ENCODE measurements around the gene DHX30.
"Not testable (repeated sequence)": the region's sequence is repeated elsewhere in the genome, so short reads cannot be mapped to it uniquely, and the experiment has no call there.

The DHX30 gene

DNA sequence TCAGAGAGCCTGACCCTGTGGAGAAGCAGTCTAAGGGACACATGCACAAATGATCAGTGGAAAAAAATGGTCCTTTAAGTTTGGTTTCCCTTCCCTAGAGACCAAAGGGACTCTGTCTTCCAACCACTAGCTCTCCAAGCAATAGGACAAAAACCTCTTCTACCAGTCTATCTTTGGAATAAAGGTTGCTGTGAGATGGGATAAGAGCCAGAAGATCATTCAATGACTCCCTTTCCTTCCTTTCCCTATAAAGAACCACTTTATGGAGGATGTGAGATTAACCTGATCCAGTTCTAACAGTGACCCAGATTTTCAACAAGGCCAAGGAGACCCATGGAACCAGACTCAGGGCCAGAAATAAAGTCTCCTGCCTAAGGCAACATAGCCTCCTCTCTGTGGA, 74.8 kb downstream of the DHX30 start:
- no peak for DNase-seq (ENCODE audit: low read depth, low spot score)

DNA sequence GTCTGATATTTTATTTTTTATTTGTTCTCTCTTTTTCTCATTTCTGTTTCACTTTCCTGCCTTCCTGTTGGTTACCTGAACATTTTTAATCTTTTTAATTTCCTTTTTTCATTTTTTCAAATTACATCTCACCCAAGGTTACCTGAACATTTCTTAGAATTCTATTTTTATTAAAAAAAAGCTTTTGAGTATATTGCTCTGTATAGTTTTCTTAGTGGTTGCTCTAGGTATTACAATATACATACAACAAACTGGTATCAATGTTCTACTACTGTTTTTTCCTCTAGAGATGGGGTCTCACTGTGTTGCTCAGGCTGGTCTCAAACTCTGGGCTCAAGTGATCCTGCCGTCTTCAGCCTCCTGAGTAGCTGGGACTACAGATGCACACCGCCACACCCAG, 79.4 kb downstream of the DHX30 start:
- DNase-seq (ENCODE audit: low read depth, low spot score): no peak

DNA sequence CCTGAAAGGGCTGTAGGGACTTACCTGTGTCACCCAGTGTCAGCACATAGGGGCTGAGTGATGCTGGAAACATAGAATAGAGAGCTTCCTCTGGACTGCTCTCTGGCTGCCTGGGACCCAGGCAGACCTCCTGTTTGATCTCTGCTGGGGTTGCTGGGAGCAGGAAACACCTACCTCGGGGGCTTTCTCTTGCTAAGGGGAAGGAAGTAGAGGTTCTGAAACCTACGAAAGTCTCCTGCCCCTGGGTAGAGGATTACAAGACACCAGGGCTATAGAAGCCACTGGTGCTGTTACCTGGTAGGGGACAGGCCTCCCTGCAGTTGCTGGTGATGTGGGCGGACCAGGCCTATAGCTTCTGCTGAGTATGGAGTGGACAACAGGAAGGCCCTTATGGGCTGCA, 81.7 kb downstream of the DHX30 start:
- DNase-seq (ENCODE audit: low read depth, low spot score): no peak

DNA sequence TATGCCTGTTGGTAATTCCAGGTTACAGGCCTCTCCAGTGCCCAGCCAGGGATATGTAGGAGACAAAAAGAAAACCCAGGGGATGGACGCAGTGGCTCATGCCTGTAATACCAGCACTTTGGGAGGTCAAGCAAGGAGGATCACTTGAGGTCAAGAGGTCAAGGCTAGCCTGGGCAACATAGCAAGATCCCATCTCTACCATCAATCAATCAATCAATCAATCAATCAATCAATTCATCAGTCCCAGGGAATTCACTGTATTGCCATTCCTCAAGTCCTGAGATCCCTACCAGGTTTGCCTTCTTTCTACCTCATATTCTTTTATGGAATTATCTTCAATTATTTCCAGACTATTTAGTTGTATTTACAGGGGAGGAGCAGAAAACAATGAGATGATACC, 82.2 kb downstream of the DHX30 start:
- DNase-seq (ENCODE audit: low read depth, low spot score): no peak

DNA sequence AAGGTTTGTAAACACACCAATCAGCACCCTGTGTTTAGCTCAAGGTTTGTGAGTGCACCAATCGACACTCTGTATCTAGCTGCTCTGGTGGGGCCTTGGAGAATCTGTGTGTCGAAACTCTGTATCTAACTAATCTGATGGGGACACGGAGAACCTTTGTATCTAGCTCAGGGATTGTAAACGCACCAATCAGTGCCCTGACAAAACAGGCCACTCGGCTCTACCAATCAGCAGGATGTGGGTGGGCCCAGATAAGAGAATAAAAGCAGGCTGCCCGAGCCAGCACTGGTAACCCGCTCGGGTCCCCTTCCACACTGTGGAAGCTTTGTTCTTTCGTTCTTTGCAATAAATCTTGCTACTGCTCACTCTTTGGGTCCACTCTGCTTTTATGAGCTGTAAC, 85.1 kb downstream of the DHX30 start:
- not testable (repeated sequence) for DNase-seq (ENCODE audit: low read depth, low spot score)

DNA sequence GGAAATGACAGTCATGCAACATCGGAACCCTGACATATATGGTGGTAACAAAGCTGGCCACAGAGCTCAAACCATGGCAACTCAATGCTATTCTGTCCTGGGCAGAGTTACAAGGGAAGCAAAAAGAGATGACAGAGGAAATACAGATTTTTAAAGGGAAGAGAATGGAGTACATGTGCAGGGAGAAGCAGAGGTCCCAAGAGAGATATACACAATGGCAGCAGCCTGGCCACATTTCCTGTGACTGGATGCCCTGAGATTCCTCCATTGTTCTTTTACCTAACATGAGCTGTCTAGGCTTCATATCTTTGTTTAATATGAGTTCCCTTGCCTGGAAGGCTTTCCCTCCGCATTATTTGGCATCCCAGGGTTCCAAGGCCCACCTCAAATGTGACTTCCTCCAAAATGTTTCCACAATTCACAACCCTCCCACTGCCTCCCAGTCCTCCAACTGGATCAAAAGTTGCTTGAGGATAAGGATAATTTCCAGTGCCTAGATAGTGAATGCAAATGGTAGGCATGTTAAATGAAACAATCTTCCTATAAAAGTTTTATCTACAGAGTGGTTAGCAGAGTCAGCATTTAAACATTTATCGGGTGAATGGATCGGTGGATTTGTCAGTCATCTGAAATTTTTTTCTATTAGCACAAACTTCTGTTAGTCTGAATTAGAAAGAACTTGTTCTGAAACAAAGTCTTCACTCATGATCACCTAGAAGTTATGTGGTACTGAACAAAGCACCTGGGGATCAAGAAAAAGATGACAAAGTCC, 86.2 kb downstream of the DHX30 start:
- DNase-seq (ENCODE audit: low read depth, low spot score): no peak

DNA sequence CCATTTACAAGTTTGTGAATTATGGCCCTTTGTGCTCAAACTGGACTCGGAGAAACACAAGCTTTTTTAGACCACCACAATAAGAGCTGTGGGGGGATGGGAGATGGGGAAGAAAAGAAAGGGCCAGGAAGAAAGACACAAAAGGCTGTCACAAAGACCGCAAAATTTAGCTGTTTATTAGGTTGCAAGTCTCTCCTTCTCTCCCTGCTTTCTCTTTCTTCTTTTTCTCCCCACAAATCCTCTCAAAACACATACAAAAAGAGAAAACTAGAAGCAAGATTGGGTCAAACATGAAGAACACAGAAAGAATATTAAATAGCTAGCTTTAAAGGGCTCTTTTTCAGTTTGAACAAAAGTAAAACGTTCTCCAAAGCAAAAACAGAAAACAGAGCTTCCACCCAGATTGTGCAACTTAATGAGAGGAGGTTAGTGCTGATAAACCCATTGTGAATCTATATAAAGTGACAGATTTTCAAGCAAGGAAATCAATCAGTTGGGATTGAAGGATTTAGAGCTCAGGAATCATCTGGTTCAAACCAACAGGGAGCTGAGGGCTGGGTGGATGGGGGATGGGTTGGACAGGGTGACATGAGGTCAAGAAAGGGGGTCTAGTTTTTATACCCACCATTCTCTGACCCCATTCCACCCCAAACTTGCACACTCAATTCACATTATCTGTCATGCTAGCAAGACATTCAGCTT, 87.3 kb downstream of the DHX30 start:
- DNase-seq (ENCODE audit: low read depth, low spot score): no peak

DNA sequence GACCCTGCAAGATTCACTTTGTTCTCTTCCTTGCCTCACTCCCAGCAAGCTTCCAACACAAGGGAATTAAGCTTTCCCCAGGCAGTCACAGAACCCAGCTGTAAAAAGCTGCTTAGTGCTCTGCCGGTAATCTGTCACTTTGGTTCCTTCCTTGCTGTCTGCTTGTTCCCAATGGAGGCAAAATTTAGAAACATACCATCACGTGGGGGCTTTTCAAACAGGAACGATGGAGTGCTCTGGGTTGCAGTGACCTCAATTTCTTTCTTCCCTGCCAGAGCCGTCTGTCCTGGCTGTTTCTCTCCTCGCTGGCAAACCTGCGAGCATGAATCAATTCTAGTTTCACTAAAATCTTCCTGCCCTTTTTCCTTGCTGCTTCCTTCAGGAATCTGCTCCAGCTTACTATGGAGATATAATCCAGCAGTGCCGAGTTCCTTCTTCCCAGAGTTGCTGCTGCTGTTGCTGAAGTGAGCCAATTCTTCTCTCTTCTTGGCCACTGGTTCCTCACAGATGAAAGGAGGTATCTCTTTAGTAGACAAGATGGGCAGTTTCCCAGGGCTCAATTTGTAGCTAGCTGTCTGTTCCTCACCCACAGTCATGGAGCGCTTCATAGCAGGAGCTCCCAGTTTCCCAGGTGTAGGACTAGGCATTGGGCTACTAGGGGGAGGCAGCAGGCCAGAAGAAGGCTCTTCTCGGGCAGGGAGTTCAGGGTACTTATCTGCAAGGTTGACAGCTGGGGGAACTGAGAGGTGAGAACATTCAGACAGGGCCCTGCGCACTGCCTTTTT, 88.1 kb downstream of the DHX30 start:
- no peak for DNase-seq (ENCODE audit: low read depth, low spot score)

DNA sequence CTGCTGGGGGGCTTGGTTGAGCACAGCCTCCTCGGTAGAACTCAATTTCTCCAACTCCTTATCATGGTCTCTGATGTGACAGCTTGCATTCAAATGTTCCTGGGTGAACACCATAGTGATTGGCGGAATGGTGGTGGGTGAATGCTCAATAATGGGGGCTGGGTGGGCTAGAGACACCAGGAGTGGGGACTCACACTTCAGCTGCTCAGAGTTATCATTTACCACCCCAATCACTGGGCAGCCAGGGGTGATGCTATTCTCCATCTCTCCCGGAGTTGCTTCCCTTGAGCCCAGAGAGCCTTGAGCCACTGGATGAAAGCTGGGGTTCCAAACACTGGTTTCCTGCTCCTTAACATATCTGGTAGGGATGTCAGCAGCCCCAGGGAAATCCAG, 88.7 kb downstream of the DHX30 start:
- DNase-seq (ENCODE audit: low read depth, low spot score): no peak

DNA sequence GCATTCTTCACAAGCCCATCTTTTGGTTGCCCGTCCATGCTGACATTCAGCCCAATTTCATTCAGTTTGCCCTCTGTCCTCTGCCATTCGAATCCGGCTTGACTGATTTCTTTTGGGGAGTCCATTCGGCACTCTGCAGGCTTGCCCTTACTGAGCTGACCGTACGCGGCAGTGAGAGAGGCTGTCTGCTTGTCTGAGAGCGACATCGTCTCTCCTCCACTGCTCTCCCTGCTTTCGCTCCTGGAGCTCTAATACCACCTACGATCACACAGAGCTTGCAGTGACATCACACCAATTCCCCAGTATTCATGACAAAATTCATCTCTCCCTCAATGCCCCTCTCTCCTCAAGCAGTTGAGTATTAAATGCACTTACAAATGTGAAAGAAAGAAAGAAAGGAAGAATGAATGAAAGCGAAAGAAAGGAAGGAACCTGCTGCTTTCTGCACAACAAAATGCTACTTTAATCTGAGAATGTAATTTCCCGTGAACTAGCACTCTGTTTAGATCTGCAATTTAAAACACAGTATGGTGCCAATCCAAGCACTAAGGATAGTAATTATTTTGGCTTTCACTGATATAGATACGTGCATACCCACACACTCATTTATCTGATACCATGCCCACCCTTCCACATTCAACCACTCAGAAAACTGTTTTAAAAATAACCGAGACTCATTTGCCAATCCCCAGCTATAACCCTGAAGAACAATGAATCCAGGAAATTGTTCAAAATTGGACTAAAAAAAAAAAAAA, 89.5 kb downstream of the DHX30 start:
- no peak for DNase-seq (ENCODE audit: low read depth, low spot score)

DNA sequence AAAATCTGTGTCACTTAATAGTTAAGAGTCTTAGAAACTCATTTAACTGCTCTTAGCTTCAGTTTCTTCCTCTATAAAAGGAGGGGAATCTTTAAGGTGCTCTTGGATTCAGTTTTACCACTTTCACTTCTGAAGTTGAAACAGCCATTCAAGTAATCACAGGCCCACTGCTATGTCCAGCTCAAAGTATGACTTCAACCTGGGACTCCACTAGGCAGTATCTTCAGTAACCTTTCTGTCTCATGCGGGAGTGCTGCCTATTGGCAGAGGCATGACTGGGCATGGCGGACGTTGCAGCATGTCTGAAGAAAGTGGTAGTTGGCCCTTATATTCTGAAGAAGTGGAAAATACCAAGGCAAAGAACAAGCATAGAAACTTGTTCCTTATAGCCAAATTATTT, 92.3 kb downstream of the DHX30 start:
- DNase-seq (ENCODE audit: low read depth, low spot score): no peak

DNA sequence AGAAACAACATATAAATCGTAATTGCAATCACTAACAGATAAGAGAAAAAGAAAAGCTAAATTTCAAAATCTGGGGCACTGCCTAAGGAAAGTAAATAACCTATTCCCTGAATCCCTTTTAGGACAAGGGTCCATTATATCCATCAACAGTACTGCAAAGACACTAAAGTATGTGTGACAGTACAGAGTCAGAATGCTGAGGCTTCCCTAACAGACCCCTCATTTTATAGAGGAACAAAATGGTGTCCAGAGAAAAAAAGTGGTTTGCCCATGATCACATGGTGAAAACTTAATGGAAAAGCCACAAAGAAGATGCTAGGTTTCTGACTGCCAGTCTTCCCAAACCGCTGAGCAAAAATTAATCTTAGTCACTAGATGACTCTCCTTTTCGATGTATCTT, 93.8 kb downstream of the DHX30 start:
- no peak for DNase-seq (ENCODE audit: low read depth, low spot score)

DNA sequence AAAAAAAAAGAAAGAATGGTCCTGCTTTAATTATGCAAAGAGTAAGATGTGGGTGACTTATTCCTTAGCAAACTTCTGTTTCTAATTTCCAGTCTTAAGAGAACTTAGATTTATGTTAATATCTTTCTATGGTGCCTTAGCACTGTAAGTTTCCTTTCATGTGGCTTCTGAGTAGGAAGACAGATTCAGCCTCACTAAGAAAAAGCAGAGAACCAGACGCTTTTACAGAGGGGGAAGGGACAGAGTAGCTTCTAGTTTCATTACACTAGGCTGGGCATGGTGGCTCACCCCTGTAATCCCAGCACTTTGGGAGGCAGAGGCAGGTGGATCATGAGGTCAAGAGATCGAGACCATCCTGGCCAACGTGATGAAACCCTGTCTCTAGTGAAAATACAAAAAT, 95.0 kb downstream of the DHX30 start:
- no peak for DNase-seq (ENCODE audit: low read depth, low spot score)

DNA sequence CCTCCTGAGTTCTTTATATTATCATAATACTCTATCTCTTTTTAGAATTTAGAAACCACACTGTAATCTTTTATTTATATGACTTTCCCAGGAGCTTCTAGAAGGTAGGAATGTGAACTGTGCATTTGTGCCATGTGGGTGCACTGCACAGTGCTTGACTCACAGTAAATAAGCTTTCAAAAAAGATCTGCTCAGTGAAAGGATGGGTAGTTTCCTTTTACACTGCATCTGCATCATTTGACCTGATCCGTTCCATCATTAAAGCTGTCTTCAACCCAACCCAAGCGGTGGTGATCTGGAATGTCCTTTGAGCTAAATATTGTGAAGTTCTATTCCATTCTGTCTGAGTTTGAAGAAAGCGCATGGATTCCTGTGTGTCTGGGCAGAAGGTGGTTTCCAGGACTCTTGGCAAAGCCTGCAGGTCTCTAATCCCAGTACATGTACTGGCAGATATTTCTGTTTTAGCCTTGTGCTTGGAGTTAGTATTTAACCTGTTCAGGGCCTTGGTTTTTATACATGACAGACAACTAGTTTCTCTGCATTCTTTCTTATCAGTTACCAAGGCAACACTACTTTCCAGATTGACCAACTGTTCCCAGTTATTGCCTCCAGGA, 96.7 kb downstream of the DHX30 start:
- DNase-seq (ENCODE audit: low read depth, low spot score): no peak

Measured in smooth muscle cell of the brain vasculature (primary cell).